ENCODE measurements around the gene MPND. TPM values are rescaled to one million over a fixed set of nuclear protein-coding genes. Genes with fewer than 3 reads are reported as not detected.
A peak's percentile ranks its signal among the peaks of the same experiment; 100 is the strongest.

The MPND gene
- total RNA-seq, 2 experiments from 2014 or later = 15.6 to 18.8 TPM

- H3K36me3 Mint-ChIP-seq = peaks cover 3% of the 10 kb centered on the region
- no peaks in the 10 kb centered on the region for H3K4me1 Mint-ChIP-seq
- no peak overlapping the region for H3K27ac Mint-ChIP-seq
- no peaks in the 10 kb centered on the region for H3K9me3 Mint-ChIP-seq
- DNase-seq = no peak
- H3K4me3 Mint-ChIP-seq = no peak overlapping the region
- H3K27me3 Mint-ChIP-seq = no peaks in the 10 kb centered on the region
These were observed 10.9 kb downstream of the MPND start for GRCh38 chr19:4354282-4354681.

- Mint-ChIP-seq H3K27me3 (no peaks in the 10 kb centered on the region), H3K36me3 (peaks cover 3% of the 10 kb centered on the region), H3K27ac (no peak overlapping the region), H3K4me1 (no peaks in the 10 kb centered on the region), H3K9me3 (no peaks in the 10 kb centered on the region), H3K4me3 (no peak overlapping the region)
- no peak for DNase-seq
These were observed 11.5 kb downstream of the MPND start for GRCh38 chr19:4354897-4355296.

- H3K27me3 Mint-ChIP-seq = no peaks in the 10 kb centered on the region
- H3K36me3 Mint-ChIP-seq = peaks cover 3% of the 10 kb centered on the region
- no peaks in the 10 kb centered on the region for H3K4me1 Mint-ChIP-seq
- H3K27ac Mint-ChIP-seq = no peak overlapping the region
- H3K9me3 Mint-ChIP-seq = no peaks in the 10 kb centered on the region
- no peak for DNase-seq
- no peak overlapping the region for H3K4me3 Mint-ChIP-seq
These were observed 13.9 kb downstream of the MPND start for GRCh38 chr19:4357095-4357797.

- Mint-ChIP-seq H3K4me3 (no peak overlapping the region), H3K36me3 (peaks cover 1% of the 10 kb centered on the region), H3K9me3 (no peaks in the 10 kb centered on the region), H3K27ac (peak overlapping the region; percentile 34), H3K4me1 (no peaks in the 10 kb centered on the region), H3K27me3 (no peaks in the 10 kb centered on the region)
- DNase-seq = no peak
These were observed 14.6 kb downstream of the MPND start for GRCh38 chr19:4357921-4358326.

- H3K36me3 Mint-ChIP-seq = peaks cover 1% of the 10 kb centered on the region
- H3K27ac Mint-ChIP-seq = no peak overlapping the region
- no peak for DNase-seq
- no peaks in the 10 kb centered on the region for H3K9me3 Mint-ChIP-seq
- H3K4me3 Mint-ChIP-seq = no peak overlapping the region
- no peaks in the 10 kb centered on the region for H3K4me1 Mint-ChIP-seq
- no peaks in the 10 kb centered on the region for H3K27me3 Mint-ChIP-seq
These were observed 15.6 kb downstream of the MPND start for GRCh38 chr19:4358709-4359626.

GRCh38 chr19:4359627-4360000 lies 16.3 kb downstream of the MPND start:
- Mint-ChIP-seq H3K27me3 (no peaks in the 10 kb centered on the region), H3K36me3 (no peaks in the 10 kb centered on the region), H3K9me3 (no peaks in the 10 kb centered on the region), H3K27ac (no peak overlapping the region), H3K4me3 (no peak overlapping the region), H3K4me1 (no peaks in the 10 kb centered on the region)
- no peak for DNase-seq

GRCh38 chr19:4360081-4360569 lies 16.8 kb downstream of the MPND start:
- Mint-ChIP-seq H3K4me1 (no peaks in the 10 kb centered on the region), H3K36me3 (no peaks in the 10 kb centered on the region), H3K9me3 (no peaks in the 10 kb centered on the region), H3K27ac (no peak overlapping the region), H3K4me3 (no peak overlapping the region), H3K27me3 (no peaks in the 10 kb centered on the region)
- no peak for DNase-seq

GRCh38 chr19:4360641-4361151 lies 17.3 kb downstream of the MPND start:
- Mint-ChIP-seq H3K27me3 (no peaks in the 10 kb centered on the region), H3K4me3 (no peak overlapping the region), H3K9me3 (no peaks in the 10 kb centered on the region), H3K4me1 (no peaks in the 10 kb centered on the region), H3K27ac (peak overlapping the region; percentile 34), H3K36me3 (no peaks in the 10 kb centered on the region)
- DNase-seq = no peak

GRCh38 chr19:4361152-4362046 lies 18.0 kb downstream of the MPND start:
- Mint-ChIP-seq H3K27ac (no peak overlapping the region), H3K4me3 (no peak overlapping the region), H3K4me1 (no peaks in the 10 kb centered on the region), H3K9me3 (no peaks in the 10 kb centered on the region), H3K27me3 (no peaks in the 10 kb centered on the region), H3K36me3 (no peaks in the 10 kb centered on the region)
- DNase-seq = no peak

- no peak overlapping the region for H3K4me3 Mint-ChIP-seq
- no peaks in the 10 kb centered on the region for H3K36me3 Mint-ChIP-seq
- H3K9me3 Mint-ChIP-seq = no peaks in the 10 kb centered on the region
- DNase-seq = no peak
- no peaks in the 10 kb centered on the region for H3K27me3 Mint-ChIP-seq
- peaks cover 1% of the 10 kb centered on the region for H3K4me1 Mint-ChIP-seq
- H3K27ac Mint-ChIP-seq = no peak overlapping the region
These were observed 18.9 kb downstream of the MPND start for GRCh38 chr19:4362101-4362828.

GRCh38 chr19:4362831-4363545 lies 19.6 kb downstream of the MPND start:
- no peaks in the 10 kb centered on the region for H3K36me3 Mint-ChIP-seq
- DNase-seq = no peak
- H3K27ac Mint-ChIP-seq = no peak overlapping the region
- peaks cover 5% of the 10 kb centered on the region for H3K4me1 Mint-ChIP-seq
- H3K4me3 Mint-ChIP-seq = no peak overlapping the region
- no peaks in the 10 kb centered on the region for H3K27me3 Mint-ChIP-seq
- no peaks in the 10 kb centered on the region for H3K9me3 Mint-ChIP-seq

- H3K4me1 Mint-ChIP-seq = peaks cover 10% of the 10 kb centered on the region
- H3K27ac Mint-ChIP-seq = no peak overlapping the region
- H3K27me3 Mint-ChIP-seq = no peaks in the 10 kb centered on the region
- H3K9me3 Mint-ChIP-seq = no peaks in the 10 kb centered on the region
- no peak overlapping the region for H3K4me3 Mint-ChIP-seq
- DNase-seq = no peak
- H3K36me3 Mint-ChIP-seq = no peaks in the 10 kb centered on the region
These were observed 20.4 kb downstream of the MPND start for GRCh38 chr19:4363571-4364304.

- Mint-ChIP-seq H3K9me3 (no peaks in the 10 kb centered on the region), H3K27me3 (no peaks in the 10 kb centered on the region), H3K4me3 (no peak overlapping the region), H3K36me3 (no peaks in the 10 kb centered on the region), H3K27ac (no peak overlapping the region), H3K4me1 (peaks cover 23% of the 10 kb centered on the region)
- DNase-seq = no peak
These were observed 22.0 kb downstream of the MPND start for GRCh38 chr19:4365341-4365740.

Measured in activated naive CD8-positive, alpha-beta T cell treated with anti-CD3 and anti-CD28 coated beads for 36 hours (primary cell).